HG03095 (cell line): ENCODE measurements around the gene SEMA3B.
A peak's percentile ranks its signal among the peaks of the same experiment; 100 is the strongest.
"Not testable (repeated sequence)": the region's sequence is repeated elsewhere in the genome, so short reads cannot be mapped to it uniquely, and the experiment has no call there.

Experiments used
- ATAC-seq: cut with Tn5 transposase; IDR thresholded peaks from one replicate; pipeline ENCODE4 v1.9.1; 2021; ENCODE audit warnings: moderate library complexity; ENCODE audit not compliant: unreplicated experiment

Gene SEMA3B

DNA sequence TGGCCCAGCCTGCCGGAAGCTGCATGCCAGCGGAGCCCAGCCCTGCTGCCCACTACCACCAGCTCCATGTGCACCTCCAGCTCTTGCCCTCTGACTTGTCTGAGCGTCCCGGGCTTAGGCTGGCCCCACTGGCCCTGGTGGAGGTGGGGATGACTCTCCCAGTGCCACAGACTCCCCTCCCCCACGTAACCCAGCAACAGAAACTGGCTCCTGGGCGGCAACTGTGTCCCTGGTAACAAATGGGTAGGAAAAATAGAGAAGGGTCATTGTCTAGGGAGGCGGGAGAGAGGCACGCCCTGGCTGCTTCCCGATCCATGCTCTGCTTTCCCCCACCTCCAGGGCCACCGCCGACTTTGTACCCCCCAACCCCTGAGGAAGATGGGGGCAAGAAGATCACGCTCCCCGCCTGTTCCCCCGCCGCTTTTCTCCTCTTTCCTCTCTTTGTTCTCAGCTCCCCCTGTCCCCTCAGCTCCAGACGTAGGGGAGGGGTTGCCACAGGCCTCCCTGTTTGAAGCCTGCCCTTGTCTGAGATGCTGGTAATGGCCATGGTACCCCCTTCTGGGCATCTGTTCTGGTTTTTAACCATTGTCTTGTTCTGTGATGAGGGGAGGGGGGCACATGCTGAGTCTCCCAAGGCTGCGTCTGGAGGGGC is 10.8 kb upstream of the SEMA3B start:
- ATAC-seq: no peak

DNA sequence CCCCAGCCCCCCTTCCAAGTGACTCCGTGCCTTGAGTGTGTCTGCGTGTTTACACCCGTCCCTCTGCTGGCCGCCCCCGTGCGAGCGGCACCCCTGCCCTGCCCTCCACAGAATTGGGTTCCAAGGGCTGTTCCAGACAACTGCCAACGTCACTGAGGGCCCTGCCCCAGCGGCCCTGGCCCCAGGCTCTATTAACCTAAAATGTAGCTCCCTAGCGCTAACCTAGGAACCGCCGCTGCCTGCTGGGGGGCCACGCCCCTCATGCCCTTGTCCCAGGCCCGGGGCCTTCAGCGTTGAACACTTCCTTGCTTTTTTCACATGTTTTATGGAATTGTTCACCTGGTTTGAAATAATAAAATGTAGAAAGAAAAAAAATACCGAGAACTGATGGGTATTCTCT is 10.0 kb upstream of the SEMA3B start:
- no peak for ATAC-seq

DNA sequence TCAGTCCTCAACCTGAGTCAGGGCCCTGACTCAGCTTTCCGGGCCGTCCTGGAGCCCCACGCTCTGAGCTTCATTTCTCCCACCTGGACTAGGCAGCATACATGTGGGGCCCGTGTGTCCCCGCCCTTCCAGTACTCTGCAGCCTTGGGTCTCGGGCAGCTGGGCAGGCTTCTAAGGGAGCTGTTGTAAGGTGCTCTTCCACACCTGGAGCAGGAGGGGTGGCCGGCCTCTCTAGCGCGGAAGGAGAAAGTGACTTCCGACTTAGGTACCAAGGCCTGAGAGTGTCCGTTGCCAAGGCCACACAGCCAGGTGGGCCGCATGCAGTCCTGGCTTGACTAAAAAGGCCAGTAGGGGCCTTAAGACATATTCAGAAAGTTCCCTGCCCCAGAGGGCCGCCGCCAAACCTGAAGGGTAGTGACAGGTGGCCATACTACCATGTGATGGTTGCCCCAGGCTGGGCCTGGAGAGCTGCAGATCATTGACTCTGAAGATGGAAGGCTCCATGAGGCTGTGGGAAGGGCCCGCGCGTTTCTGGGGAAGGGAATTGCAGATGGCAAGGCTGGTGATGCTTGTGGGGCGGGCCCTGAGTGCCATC is 9.4 kb upstream of the SEMA3B start:
- peak; percentile 14 for ATAC-seq

DNA sequence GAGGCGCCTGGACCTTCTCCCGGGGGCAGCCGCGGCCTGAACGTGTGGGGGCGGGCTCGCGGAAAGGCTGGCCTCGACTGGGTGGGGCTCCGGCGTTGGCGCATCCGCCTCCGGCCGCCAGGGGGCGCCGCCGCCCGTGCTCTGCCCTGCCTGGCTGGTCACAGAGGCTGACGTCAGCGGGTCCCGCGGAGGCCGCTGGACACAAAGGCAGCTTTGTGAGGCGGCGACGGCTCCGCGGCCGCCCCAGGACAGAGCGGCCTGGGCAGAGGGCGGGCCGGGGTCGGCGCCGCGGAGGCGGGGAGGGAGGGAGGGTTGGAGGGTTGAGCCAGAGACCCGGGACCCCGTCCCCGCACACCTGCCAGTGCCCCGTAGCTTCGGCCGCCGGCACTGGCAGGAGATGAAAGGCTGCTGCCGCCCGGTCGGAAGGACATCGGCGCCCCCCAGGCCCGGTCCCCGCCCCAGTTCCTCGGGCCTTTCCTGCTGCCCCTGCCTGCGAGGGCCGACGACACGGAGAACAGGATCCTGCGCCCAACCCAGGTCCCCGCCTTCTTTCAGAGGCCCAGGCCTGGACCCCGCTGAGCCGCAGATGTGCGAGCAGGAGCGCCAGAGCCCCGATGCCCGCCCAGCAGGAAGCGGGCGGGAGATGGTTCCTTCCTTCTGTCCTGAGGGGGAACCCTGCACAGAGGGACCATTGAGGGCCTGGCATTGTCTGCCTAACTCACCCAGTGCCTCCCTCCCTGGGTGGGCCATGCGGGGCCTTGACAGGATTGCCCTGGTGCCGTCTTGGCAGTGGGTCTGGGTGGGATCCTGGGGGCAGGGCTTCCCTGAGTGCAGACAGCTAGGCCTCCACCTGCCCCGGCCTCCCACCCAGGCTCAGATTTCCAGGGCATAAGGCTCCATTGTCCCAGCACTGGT is 8.7 kb upstream of the SEMA3B start:
- peak; percentile 78 for ATAC-seq

DNA sequence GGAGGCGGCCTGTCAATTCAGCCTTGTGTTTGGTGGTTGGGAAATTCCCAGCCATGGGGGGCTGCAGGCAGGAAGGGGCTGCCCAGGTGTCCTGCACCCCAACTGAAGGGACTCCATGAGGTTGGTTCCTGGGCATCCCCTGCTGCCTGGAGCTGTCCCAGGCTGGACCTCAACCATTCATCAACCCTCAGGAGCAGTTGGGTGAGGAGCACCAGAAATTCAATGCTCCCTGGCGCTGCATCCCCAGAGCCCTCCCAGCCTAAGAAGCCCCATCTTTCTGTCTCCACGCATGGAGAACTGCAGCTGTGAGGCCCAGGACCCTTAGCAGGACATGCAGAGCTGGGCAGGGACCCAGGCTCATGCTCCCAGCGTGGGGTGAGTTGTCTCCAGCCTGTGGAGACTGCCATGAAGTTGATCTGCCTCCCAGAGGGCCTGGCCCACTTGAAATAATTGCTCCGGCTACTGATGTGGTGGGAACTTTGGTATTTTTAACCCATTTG is 8.0 kb upstream of the SEMA3B start:
- no peak for ATAC-seq

DNA sequence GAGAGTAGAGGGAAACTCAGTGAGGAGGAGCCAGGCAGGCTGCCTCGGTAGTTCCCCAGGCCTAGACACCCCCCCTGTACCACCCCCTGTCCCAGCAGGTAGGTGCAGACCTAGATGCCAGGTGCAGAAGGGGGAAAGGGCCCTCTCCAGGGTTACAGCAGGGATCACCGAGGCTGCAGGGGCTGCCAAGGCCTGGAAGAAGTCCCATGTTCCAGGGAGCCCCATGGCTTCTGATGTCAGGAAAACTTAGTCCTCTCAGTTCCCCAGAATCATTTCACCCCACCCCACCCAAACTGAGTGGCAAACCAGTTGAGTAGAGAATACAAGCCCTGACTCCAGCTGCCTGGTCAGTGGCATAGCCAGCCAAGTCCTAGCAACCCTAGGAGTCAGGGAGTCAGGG is 7.4 kb upstream of the SEMA3B start:
- no peak for ATAC-seq

DNA sequence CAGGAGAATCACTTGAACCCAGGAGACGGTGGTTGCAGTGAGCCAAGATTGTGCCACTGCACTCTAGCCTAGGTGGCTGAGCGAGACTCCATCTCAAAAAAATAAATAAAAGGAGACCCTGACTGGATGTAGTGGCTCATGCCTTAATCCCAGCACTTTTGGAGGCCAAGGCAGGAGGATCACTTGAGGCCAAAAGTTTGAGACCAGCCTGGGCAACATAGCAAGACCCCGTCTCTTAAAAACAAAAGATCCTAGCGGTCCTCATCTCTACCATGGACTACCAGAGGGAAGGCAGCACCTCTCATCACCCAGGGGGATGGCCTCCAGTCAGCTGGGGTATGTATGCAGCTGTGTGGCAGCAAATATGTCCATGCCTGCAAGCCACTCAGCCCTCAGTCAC is 6.7 kb upstream of the SEMA3B start:
- not testable (repeated sequence) for ATAC-seq

DNA sequence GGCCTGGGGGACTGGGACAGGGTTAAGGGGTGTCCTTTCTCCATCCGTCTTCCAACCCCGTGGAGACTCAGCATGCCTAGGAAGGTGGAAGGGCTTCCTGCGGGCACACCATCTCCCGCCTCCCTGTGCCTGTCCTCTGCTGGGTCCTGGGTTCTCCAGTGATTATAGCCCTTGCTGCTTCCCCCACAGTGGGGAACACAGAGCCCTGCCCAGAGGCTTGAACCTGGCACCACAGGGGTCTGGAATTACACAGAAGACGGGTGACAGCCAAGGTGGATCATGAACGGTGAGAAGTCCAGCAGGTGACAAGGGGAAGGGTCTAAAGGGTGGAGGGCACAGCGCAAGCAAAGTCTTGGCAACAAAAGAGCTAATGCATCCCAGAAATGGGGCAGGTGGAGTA is 6.2 kb upstream of the SEMA3B start:
- no peak for ATAC-seq

DNA sequence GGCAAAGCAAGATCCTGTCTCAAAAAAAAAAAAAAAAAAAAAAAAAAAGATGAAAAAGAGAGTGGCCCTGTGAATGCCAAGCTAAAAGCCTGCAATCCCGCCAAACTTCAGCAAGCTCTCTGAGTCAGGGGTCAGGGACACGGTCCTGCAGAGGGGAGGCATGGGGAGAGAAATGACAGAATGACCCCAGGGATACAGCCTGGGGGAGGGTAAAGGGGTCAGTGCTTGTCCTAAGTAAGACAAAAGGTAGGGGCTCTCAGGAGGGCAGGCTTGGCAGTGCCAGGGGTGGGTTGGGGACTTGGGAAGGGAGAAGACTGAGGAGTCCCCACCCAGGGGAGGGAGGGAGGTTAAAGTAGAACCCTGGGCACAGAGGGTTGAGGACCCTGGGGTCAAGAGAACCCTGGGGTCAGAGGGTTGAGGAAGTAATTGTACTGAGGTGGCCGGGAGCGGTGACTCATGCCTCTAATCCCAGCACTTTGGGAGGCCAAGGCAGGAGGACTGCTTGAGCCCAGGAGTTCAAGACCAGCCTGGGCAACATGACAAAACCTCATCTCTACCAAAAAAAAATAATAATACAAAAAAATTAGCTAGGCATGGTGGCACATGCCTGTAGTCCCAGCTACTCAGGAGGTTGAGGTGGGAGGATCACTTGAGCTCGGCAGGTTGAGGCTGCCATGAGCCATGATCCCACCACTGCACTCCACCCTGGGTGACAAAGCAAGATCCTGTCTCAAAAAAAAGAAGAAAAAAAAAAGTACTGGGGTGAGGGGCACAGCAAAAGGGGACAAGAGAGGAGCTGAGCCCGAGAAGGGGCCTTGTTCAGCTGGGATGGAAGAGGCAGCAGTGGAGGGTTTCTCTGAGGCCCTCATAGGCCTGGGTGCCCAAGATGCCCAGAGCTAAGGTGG is 5.2 kb upstream of the SEMA3B start:
- ATAC-seq: no peak

DNA sequence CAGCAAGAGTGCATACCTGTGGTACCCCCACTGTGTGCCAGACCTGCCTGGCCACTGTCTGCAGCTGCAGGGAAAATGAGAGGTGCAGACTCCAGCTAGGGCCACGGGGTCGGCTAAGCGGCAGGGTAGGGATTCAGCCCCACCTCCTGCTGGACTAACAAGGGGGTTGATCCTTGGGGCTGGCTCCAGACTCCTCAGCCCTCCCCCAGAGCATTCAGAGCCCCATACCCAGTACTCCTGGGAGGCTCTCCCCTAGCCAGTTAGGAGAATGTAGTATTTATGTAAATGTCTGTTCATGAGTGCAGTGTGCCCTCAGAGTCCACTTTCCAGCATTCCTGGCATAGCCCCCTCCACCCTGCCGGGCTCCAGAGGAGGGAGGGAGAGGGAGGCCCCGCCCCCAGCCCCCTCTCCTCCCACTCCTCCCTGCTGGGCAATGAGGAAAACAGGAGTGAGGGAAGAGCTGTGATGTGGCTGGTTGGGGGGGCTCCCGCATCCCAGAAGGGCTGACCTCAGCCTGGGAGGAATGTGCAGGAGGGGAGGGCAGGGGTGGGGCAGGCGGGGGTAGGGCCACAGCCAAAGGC is 4.5 kb upstream of the SEMA3B start:
- ATAC-seq: no peak

DNA sequence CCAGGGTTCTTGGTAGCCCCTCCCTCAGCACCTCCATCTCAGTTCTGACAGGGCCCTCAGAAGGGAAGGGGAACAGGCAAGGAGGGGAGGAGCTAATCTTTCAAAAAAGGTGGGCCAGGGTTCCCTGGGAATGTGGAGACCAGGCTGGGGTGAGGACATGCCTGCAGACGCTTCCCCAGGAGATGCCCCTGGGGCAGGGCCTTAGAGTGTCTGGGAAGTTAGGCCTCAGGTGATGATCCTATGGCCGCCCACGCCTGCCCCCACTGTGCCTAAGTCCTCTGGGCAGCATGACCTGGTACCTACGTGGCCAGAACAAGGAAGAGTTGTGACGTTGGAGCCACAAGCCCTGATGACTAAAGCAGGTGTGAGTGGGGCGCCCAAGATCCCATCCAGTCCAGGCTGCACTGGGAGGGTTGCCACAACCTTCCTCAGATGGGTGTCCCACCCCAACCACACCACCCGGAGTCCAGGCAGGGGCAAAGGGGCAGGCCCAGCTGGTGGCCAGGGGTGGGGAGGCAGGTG is 3.9 kb upstream of the SEMA3B start:
- ATAC-seq: no peak

DNA sequence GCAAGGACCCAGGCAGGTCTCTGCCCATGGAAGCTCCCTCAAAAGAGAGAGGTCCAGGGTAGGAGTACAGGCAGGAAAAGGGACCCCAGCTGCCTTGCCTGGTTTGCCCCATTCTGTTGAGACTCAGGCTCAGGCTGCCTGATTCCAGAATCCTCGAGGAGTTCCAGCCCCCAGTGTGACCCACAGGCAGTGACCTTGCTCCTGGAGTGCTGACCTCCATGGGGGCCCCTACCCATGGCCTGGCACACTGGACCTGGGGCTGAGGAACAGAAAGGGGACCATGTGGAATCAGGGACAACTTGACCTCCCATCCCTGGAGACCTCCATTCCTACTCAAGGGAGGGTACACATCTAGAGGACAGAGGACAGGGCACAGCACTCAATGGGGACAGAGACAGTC is 3.4 kb upstream of the SEMA3B start:
- ATAC-seq: no peak

DNA sequence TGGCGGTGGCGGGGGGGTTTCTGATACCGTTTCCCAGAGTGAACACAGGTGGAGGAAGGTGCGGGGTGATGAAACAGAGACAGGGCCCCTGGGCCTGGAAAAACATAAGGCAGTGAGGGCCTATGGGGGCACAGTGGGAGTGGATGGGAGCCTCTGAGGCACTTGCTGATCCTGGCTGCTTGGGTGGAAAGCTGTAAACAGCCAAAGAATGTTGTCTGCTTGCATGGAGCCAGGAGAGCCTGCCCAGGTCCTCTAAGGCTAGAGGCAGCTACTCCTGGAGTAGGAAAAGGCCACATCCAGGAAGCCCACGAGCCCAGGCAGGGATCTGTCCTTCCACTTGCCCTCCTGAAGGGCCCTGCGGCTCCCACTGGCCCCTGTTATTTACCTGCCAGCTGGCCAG is 2.9 kb upstream of the SEMA3B start:
- no peak for ATAC-seq

DNA sequence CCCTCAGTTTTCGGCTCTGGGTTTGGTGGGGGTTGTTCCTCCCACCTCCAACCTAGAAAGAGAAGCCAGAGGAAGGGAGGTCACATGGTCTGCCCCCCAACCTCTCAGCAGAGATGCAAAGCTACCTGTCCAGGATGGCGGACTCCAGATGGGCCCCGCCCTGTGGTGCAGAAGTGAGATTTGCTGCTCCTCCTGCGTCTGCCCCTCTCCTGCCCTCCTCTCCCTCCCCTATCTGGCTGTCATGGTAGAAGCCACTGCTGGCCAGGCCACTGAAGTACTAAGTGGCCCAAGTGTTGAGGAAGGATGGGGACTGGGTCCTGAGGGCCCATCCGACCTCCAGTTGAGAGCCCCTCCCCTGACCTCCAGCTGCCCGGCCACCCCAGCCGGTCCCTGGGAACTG is 2.1 kb upstream of the SEMA3B start:
- no peak for ATAC-seq

DNA sequence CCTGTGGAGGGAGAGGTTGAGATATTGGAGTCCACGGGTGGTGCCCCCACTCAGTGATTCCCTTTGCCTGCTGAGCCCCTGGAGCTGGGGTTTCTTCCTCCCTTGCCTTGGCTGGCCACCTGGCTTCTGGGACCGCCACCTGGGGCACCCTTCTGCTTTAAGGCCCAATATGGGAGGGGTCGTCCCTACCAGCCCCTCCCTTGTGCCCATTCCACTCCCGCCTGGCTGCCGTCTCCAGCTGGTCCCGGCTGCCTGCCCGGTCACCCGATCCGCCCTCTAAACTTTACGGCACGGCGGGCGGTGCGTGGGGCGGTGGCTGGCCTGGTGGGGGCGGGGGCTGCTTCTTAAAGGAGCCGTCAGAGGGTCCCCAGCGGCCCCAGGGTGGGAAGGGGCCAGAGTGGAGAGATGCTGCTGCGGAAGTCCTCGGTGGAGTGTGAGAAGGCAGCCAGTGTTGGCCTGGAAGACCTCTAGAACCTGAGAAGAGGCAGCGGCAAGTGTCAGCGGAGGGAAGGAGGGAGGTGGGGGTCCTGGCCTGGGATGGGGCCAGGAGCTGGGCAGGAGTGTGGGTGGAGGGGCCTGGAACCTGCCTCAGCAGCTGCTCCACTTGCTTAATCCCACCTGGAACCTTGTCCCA is 1.6 kb upstream of the SEMA3B start:
- no peak for ATAC-seq

DNA sequence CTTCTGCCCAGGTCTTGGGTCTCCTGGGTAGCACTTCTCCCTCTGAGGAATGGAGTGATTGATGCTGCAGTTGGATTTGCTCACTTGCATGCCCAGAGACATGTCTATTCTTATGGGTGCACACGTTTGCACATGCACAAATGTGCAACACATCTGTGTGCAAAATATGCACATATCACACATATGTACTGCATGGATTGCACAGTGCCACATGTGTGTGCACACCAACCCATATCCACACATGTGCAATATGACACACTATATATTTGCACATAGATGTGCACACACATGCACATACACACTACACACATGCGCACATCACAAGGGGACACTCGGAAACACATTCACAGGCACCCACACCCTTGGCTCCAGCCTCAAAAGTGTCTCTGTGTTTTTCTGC is 671 bp upstream of the SEMA3B start:
- ATAC-seq: no peak

DNA sequence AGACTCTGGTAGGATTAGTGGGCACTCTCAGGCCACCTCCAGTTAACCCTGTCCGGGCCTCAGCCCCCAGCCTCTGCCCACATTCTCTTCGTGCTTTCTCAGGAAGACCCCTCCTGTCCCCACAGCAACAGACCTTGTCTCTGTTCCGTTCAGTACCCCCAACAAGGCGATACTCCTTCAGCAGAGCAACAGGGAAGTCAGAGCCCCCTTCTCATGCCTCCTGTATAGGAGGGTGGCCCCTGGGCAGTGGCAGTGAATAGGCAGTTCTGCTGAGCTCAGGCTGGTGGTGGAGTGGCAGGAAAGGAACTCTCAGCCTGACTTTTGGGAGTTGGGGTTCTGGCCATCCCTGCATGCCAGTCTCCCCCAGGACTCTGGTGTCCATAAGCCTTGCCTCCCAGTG is 513 bp downstream of the SEMA3B start:
- no peak for ATAC-seq

DNA sequence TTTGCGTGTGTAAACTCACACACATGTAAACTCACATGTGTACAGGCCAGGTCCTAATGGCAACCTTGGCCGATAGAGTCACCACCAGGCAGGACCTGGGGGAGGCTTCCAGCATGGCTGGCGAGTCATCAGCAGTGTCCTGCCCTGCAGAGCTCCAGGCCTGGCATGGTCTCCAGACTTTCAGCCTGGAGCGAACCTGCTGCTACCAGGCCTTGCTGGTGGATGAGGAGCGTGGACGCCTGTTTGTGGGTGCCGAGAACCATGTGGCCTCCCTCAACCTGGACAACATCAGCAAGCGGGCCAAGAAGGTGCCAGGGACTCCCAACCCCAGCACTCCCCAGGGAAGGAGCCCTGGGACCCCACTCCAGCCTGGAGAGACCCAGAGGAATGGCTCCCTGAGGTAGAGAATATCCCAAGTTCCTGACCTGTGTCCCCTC is 1.0 kb downstream of the SEMA3B start:
- no peak for ATAC-seq

DNA sequence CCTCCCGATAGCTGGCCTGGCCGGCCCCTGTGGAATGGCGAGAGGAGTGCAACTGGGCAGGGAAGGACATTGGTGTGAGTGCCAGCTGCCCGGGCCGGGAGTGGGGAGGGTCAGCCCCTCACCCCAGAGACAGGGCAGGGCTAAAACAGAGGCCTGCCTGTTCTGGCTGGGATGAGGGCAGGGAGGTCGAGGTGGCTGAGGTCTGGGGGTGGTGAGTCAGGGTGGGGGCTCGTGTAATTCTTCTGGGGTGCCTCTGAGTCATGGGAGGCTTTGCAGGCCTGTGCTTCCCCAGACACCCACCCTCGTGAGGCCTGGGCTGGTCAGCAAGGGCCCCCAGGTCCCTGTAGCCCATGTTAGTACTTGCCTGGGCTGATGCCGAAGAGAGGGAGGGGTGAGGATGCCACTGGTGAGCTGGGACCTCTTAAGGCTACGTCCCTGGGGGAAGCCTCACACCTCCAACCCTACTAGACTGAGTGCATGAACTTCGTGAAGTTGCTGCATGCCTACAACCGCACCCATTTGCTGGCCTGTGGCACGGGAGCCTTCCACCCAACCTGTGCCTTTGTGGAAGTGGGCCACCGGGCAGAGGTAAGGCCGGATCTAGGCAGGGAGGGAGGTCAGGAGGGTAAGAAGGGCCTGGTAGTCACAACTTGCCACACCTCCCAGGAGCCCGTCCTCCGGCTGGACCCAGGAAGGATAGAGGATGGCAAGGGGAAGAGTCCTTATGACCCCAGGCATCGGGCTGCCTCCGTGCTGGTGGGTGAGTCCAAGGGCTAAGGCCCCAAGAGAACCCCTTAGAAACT is 1.7 kb downstream of the SEMA3B start:
- ATAC-seq: no peak
